Measurements from ENCODE around the gene AKR1A1. TPM values are rescaled to one million over a fixed set of nuclear protein-coding genes. Genes with fewer than 3 reads are reported as not detected.

The AKR1A1 gene
- total RNA-seq, 1 donor from 2014 or later: 47.3 TPM

DNA sequence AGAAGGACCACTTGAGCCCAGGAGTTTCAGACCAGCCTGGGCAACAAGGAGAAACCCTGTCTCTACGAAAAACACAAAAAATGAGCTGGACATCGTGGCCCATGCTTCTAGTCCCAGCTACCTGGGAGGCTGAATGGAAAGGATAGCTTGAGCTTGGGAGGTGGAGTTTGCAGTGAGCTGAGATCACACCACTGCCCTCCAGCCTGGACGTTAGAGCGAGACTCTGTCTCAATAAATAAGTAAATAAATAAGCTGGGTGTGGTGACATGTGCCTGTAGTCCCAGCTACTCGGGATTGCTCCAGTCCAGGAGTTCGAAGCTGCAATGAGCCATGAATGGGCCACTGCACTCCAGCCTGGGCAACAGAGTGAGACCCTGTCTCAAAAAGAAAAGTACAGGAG, 3.6 kb downstream of the AKR1A1 start:
- no peak for DNase-seq (ENCODE audit: low spot score)
- intact Hi-C loops (cut with DNase I): loop anchor here (5.0 to 10.0 kb wide), 2 partner anchors 197 to 539 kb away; partner anchors contain the start of genes HECTD3 and UROD

DNA sequence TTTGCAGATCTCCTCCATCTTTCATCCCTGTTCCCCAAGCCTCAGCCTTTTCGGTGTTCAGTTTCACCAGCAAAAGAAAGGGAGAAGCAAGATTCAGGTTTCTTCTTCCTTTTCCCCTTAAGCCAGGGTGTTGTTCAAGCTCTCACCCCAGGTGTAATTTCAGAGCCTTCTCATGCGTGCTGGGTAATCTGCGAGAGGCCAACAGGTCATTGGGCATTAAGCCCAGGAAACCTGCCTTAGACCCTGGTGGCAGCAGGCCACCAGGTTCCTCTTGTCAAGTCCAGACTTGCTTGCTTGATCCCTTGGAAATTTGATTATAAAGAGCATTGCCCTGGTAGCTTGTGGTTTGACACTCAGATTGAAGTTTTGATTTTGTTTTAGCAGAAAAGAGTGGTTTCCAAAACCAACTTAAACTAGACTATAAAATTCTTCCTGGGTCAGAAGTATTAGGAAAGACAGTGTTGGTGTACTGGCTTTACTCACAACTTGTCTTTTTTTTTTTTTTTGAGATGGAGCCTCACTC, 6.9 kb downstream of the AKR1A1 start:
- intact Hi-C loops (cut with DNase I): loop anchor here (10.0 kb wide), 1 partner anchor 543 kb away; the partner anchor contains the start of genes HECTD3 and UROD

DNA sequence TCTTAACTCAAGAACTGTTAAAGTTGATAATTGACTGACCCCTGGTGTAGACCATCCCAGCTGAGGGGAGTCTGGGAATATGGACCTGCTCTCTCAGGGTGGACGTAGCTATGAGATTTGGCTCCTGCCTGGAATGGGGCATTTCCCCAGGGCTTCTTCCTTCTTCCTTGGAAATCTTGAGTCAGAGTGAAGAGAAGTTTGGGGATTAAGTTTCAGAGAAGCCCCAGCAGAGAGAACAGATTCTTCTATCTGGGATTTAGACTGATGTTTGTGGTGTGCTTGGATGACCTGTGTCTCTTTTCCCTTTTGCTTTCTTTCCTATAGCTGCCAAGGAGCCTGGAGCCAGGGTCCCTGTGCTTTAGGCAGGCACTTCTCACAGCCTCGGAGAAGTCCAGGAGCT, 13.2 kb downstream of the AKR1A1 start:
- DNase-seq (ENCODE audit: low spot score): no peak
- intact Hi-C loops (cut with DNase I): no loop called here

More for the DNA sequence above, 6.9 kb downstream of the AKR1A1 start:
- no peak for DNase-seq (ENCODE audit: low spot score)

DNA sequence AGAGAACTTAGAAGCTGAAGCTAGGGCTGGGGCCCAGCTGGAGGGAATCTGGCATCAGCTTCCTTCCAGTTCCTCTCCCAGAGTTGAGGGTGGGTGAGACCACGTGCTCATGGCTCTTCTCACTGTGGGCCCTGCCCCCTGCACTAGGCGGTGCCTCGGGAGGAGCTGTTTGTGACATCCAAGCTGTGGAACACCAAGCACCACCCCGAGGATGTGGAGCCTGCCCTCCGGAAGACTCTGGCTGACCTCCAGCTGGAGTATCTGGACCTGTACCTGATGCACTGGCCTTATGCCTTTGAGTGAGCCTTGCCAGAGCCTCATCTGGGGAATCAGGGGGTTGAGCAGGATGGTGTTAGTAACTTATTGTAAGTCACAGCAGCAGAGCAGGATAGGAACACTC, 16.1 kb downstream of the AKR1A1 start:
- intact Hi-C loops (cut with DNase I): no loop called here
- DNase-seq (ENCODE audit: low spot score): no peak

DNA sequence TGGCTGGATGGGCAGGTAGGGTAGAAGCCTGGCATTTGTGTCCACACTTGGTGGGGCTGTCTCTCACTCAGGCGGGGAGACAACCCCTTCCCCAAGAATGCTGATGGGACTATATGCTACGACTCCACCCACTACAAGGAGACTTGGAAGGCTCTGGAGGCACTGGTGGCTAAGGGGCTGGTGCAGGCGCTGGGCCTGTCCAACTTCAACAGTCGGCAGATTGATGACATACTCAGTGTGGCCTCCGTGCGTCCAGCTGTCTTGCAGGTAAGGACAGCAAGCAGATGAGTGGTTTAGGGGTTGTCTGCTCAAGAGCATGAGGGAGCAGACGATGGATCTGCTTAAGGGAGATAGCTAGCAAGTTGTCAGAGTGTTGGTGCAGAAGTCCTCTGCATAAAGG, 17.3 kb downstream of the AKR1A1 start:
- intact Hi-C loops (cut with DNase I): no loop called here
- DNase-seq (ENCODE audit: low spot score): no peak

DNA sequence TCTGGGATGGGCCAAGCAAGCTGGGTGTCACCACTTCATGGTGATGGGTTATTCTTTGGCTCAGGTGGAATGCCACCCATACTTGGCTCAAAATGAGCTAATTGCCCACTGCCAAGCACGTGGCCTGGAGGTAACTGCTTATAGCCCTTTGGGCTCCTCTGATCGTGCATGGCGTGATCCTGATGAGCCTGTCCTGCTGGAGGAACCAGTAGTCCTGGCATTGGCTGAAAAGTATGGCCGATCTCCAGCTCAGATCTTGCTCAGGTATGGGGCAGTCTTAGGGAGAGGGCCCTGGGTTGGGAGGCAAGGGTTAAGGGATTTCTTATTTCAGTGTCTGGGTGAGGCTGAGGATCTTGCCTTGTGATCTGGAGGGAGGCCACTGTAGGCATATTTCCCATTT, 17.8 kb downstream of the AKR1A1 start:
- intact Hi-C loops (cut with DNase I): no loop called here
- DNase-seq (ENCODE audit: low spot score): no peak

DNA sequence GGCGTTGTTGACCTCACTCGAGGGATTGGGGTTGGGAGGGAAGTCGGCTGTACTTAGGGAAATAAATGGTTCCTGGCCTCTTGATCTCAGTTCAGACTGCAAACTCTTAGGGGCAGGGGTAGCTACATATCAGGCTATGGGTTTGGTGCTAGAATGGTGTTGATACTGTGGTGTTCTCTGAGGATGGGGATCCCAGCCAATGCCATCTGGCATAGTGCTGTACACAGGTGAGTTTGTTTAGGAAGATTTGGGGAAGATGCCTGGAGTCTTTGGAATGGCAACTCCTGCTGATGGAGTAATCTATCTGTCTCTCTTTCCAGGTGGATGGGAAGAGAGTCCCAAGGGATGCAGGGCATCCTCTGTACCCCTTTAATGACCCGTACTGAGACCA, 18.9 kb downstream of the AKR1A1 start:
- intact Hi-C loops (cut with DNase I): no loop called here
- DNase-seq (ENCODE audit: low spot score): no peak

DNA sequence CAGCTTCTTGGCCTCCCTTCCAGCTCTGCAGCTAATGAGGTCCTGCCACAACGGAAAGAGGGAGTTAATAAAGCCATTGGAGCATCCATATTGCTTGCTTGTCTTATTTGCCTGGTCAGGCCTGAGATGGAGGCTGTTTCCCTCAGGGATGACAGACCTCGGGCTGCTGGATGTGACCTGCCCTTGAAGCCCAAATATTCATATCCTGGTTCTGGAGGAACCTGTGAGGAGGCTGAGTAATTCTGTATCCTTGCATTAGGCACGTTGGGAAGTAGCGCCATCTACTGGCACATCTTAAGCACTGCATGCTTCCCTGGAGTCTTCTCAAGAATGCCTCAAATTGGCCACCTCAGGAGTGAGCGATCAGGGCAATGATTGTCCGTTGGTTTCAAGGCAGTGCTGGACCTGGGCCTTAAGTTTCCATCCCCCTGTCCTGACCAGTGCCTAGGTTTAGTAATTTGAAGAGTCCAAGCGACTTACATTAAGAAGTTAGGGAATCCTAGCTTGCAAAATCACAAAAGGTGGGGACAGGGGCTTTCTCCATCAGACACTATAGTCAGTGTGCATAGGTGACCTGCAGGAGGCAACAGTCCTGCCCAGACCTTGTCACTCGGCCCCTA, 19.4 kb downstream of the AKR1A1 start:
- intact Hi-C loops (cut with DNase I): loop anchor here (2.0 to 5.0 kb wide), 2 partner anchors 59 to 208 kb away; no protein-coding TSS in a partner anchor
- DNase-seq (ENCODE audit: low spot score): peak; percentile 81

DNA sequence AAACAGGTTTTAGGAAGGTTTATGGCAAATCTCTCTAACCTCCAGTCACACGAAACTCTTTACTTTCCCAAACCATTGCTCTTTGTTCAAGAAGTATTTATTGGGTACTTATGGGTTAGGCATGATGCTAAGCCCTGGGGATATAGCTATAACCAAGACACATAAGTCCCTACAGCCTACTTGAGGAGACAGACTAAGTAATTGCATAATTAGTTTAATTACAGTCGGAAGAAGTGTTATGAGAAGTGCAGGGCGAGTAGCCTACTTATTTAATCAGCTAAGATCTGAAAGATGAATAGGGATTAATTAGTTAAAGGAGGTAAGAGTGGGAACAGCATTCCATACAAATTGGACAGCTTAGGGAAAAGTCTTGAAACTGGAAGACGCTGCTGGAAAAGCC, 20.0 kb downstream of the AKR1A1 start:
- no peak for DNase-seq (ENCODE audit: low spot score)
- intact Hi-C loops (cut with DNase I): loop anchor here (2.0 to 5.0 kb wide), 2 partner anchors 60 to 208 kb away; no protein-coding TSS in a partner anchor

DNA sequence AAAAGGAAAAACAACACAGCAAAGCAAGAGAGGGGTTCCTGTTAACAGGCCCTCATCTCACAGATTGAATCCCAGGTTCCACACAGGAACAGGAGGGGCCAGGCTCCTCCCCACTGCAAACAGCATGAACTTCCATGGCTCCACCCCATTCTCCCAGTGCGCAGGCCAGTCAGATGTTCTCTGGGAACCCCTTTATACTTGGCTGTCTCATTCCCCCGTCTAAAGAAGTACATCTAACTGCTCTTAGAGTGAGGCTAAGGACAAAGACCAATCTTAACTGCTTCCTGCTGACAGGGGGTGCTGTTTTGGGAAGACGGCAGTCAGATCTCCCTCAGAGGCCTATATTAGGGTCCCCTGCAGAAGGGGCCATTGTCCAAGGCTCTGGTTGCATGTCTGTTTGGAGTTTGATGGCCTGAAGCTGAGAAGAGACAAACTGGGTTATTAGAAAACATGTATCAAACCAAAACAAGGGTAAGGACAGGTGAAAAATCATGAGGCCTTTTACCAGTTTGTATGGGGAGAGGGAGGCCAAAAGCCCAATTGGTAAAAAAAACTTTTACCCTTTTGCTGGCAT, 22.7 kb downstream of the AKR1A1 start:
- DNase-seq (ENCODE audit: low spot score): peak; percentile 7
- intact Hi-C loops (cut with DNase I): loop anchor here (5.0 kb wide), 1 partner anchor 211 kb away; no protein-coding TSS in a partner anchor

DNA sequence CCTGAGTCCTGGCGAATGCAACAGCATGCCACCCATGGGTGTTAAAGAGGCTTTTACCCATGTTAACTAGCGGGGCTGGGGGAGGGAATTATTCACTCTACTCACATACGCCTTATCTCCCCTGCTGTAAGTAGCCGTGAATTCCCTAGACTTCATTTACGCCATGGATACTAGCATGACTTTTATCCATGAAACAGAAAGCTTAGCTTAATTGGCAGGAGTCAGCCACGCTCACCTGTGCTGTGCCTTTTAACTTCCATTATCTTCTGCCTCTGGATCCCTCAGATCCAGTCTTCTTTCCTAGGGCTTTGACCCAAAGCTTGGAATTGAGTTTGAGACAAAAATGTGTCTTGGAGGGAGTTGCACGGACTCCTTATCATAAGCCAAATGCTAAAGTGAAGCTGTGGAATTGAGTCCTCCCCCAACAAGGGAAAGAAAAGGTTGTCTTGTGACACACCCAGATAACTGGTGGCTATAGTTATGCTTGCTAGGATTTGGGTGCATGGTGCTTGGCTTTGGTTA, 23.5 kb downstream of the AKR1A1 start:
- no peak for DNase-seq (ENCODE audit: low spot score)
- intact Hi-C loops (cut with DNase I): loop anchor here (5.0 kb wide), 1 partner anchor 212 kb away; no protein-coding TSS in a partner anchor

DNA sequence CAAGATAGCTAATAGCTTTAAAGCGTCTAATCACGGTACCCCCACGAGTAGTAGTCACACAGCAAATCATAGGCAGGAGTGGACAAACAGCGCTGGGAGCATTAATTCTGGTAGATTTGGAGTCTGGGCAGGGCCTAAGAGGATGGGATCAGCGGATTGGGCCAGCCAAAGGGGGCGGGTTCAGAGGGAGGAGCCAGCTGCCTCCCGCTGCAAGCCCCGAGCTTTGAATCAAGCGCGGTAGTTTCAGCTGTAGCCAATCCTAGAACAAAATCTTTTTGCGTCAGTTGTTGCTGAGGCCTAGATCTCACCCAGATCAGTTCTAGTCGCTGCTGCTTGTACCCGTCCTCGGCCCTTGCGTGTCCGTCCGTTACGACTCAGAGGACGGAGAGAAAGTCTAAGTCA, 32.6 kb downstream of the AKR1A1 start:
- intact Hi-C loops (cut with DNase I): no loop called here
- peak; percentile 97 for DNase-seq (ENCODE audit: low spot score)

DNA sequence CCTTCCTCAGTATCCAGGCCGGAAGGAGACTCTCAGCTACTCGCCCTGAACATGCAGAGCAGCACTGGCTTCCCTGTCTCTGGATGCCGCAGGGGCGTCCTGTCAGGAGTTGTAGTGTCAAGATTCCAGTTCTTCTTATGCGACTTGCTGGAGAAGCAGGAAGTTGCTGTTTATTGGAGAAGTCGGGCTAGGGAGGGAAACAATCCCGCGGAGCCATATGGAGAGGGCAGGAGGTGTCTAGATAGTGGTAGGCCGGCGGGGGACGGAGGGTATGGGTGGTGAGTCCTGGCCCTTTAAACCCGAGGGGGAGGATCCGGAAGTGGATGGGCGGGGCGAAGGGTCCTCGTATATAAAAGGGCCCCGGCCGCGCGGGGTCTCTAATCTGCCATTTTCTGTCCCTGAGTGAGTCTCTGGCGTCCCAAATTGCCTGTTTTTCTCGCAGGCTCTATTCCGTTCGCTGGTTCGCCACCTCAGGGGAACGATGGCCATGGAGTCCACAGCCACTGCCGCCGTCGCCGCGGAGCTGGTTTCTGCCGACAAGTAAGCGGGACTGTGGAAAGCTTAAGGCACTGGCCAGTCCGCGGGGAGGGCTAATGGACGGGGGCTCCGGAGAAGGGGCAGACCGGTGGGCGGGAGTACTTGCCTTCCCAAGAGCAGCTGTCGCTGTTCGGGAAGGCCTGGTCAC, 33.2 kb downstream of the AKR1A1 start, which contains the start of gene NASP:
NASP (plus strand) TSS at position 376 of the 685 bp plus-strand sequence; CDS start at position 482, 106 bp downstream.
- intact Hi-C loops (cut with DNase I): loop anchor here (2.0 kb wide), 1 partner anchor 103 kb away; the partner anchor contains the start of gene GPBP1L1

DNA sequence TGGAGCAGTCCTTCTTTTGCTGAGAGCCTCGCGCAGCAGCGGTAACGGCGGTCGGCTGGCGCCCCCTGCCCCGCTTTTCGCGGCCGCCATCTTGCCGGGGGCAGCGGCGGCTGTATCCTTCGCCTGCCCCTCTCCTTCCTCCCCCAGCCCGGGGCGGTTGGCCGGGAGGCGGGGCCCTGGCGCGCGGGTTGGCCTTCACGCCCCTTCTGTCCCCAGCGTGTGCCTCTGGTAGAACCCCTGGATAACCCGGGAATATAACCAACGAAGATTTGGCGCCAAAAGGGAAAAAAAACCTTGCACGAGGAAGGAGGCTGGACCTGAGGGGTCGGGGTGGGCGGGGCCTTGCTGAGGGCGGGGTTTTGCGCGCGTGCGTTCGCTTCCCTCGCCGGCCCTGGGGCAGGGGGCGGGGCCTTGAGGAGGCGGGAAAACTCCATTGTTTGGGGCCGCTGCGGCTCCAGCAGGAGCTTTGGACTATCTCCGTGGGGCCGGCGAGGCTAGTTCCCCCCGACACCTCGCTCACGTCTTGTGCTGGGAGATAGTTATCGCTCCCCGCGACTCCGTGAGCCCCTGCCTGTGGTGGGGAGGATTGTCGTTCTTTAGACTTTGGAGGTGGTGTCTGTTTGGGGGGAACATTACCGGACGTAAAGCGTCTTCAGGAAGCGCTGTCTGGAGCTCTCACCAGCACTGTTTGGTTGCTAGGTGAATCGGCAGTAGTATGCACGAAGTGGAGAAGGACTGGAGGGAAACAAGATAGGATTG, 33.9 kb downstream of the AKR1A1 start:
- DNase-seq (ENCODE audit: low spot score): peak; percentile 93
- intact Hi-C loops (cut with DNase I): loop anchor here (2.0 kb wide), 1 partner anchor 102 kb away; the partner anchor contains the start of gene GPBP1L1

More for the DNA sequence above, 33.2 kb downstream of the AKR1A1 start, which contains the start of gene NASP:
- DNase-seq (ENCODE audit: low spot score): peak; percentile 93

DNA sequence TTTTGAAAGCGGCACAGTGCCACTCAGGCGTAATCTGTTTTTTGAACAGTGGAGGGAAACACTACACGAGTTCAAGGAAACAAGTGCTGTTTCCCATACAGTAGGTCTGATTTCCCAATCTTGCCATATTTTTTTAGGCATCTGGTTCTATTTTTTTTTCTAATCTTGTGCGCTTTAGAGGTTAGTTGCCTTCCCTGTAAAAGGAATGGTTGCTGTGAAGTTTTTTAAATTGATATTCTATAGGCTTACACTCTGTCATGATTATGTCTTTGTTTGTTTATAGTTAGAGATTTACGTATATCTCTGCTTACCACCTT, 34.4 kb downstream of the AKR1A1 start:
- intact Hi-C loops (cut with DNase I): loop anchor here (2.0 kb wide), 1 partner anchor 102 kb away; the partner anchor contains the start of gene GPBP1L1
- no peak for DNase-seq (ENCODE audit: low spot score)

DNA sequence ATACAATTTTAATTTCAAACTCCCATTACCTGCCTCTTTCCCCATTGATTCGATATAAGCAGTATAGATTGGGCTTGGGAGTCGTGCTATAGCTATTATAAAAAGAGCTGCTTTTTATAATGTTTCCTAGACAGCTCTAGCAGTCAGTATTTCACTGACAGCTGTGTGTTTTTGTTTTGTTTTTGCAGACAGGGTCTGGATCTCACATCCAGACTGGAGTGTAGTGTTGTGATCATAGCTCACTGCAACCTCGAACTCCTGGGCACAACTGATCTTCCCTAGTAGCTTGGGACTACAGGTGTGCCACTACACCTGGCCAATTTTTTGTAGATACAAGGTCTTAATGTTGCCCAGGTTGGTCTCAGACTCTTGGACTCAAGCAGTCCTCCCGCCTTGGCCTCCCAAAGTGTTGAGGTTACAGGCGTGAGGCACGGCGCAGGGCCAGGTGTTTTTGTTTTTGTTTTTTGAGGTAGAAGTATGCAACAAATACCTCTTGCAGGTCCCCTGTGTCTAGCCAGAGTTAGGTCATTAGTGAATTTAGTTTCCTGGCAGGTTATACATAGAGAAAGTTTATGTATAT, 35.0 kb downstream of the AKR1A1 start:
- no peak for DNase-seq (ENCODE audit: low spot score)
- intact Hi-C loops (cut with DNase I): loop anchor here (2.0 kb wide), 1 partner anchor 101 kb away; the partner anchor contains the start of gene GPBP1L1

DNA sequence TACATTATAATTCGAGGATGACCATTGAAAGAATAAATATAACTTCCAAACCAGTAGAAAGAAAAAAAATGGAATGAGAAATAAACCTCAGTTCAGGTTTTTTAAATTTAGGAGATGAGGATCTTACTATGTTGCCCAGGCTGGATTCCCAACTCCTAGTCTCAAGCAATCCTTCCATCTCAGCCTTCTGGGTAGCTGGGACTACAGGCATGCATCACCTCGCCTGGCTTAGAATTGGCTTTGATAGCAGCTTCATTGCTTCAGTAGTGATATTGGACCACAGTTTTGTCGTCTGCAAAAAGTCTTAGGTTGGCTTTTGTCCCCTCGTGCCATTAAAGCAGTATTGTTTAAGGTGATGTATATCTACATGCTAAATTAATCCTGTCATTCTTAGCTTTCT, 36.1 kb downstream of the AKR1A1 start:
- intact Hi-C loops (cut with DNase I): no loop called here
- no peak for DNase-seq (ENCODE audit: low spot score)

DNA sequence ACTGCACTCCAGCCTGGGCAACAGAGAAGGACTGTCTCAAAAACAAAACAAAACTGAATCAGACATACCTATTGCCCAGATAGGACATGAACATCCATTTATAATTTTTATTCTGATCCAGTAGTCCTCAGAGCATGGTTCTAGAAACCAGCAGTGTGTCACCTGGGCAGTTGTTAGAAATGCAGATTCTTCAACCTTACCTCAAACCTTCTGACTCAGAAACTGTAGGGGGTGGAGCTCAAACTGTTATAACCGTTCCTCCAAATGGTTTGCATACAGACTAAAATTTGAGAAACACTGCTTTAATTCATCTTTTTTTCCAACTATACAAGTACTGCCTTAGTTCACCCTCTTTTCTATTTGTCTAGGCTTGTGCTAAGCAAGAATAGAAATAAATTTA, 39.2 kb downstream of the AKR1A1 start:
- intact Hi-C loops (cut with DNase I): no loop called here
- DNase-seq (ENCODE audit: low spot score): no peak

DNA sequence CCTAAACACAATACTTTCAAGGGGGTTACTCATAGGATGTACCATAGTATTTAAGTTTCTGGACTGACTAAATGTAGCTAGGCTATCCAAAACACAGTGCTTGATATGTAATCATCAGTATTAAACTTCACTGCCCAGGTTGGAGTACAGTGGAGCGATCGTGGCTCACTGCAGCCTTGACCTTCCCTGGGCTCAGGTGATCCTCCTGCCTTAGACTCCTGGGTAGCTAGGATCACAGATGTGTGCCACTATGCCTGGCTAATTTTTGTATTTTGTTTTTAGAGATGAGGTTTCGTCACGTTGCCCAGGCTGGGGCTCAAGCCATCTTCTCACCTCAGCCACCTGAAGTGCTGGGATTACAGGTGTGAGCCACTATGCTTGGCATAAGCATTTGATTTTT, 43.8 kb downstream of the AKR1A1 start:
- intact Hi-C loops (cut with DNase I): no loop called here
- no peak for DNase-seq (ENCODE audit: low spot score)
